GM23248 (cell line): ENCODE measurements around the gene FAM193B.

Experiments used
- EZH2 ChIP-seq: fragments of 200-600 bp; sonication (generic); IDR thresholded peaks from 2 replicates; pipeline ENCODE4 v1.6.1; 2018; ENCODE audit warnings: antibody characterized with exemption, mild to moderate bottlenecking; ENCODE audit not compliant: insufficient read depth, poor library complexity, severe bottlenecking
- EZH2phosphoT487 ChIP-seq: fragments of 200-600 bp; sonication (generic); IDR thresholded peaks from 2 replicates; pipeline ENCODE4 v1.6.1; 2018; ENCODE audit warnings: antibody characterized with exemption, moderate library complexity, mild to moderate bottlenecking, low read depth; ENCODE audit not compliant: insufficient read depth

DNA sequence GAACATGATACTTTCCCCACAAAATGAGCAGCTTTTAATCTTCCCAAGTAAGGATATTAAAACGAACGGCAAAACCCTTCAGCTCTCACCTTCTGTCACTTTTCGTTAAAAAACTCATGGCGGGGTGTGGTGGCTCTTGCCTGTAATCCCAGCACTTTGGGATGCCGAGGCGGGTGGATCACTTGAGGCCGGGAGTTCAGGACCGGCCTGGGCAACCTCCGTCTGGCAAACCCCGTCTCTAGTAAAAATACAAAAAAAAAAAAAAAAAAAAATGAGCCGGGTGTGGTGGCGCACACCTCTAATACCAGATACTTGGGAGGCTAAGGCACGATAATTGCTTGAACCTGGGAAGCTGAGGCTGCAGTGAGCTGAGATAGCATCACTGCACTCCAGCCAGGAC lies 38.5 kb upstream of the FAM193B start:
- no peak for TF ChIP-seq EZH2
- no peak for TF ChIP-seq EZH2phosphoT487
